ENCODE measurements around the gene CNFN.

The CNFN gene

GRCh38 chr19:42370626-42371175 lies 19.4 kb downstream of the CNFN start:
- H3K4me2 ChIP-seq (ENCODE audit: low read length): no peak overlapping the region
- H3K4me3 ChIP-seq (ENCODE audit: low read length): no peak overlapping the region

GRCh38 chr19:42370068-42370520 lies 20.0 kb downstream of the CNFN start:
- Histone ChIP-seq H3K4me1 (ENCODE audit: low read length) (peaks cover 15% of the 10 kb centered on the region; the same call in 1 of the 2 replicates), H3K9ac (ENCODE audit: low read length) (no peak overlapping the region), H3K27ac (ENCODE audit: low read length) (no peak overlapping the region), H3K9me3 (ENCODE audit: insufficient read depth, low read length) (no peaks in the 10 kb centered on the region), H2AFZ (ENCODE audit: low read depth, low read length) (no peak overlapping the region), H3K4me3 (ENCODE audit: low read length) (no peak overlapping the region), H3K36me3 (replicated peaks; ENCODE audit: low read depth, low read length) (peaks cover 6% of the 10 kb centered on the region), H3K4me2 (ENCODE audit: low read length) (no peak overlapping the region), H4K20me1 (ENCODE audit: insufficient read depth, low read length) (no peaks in the 10 kb centered on the region), H3K27me3 (ENCODE audit: low read depth, low read length) (no peaks in the 10 kb centered on the region), H3K79me2 (ENCODE audit: low read length) (no peaks in the 10 kb centered on the region)
- TF ChIP-seq CTCF (IDR thresholded peaks at IDR 0.05; ENCODE audit: low read depth, low read length): no peak
- TF ChIP-seq EZH2phosphoT487 (IDR thresholded peaks at IDR 0.05; ENCODE audit: low read depth): no peak

More at GRCh38 chr19:42370626-42371175, 19.4 kb downstream of the CNFN start:
- H3K27ac ChIP-seq (ENCODE audit: low read length): no peak overlapping the region
- no peak overlapping the region for H2AFZ ChIP-seq (ENCODE audit: low read depth, low read length)
- no peaks in the 10 kb centered on the region for H3K27me3 ChIP-seq (ENCODE audit: low read depth, low read length)
- peaks cover 6% of the 10 kb centered on the region for H3K36me3 ChIP-seq (replicated peaks; ENCODE audit: low read depth, low read length)
- H3K9me3 ChIP-seq (ENCODE audit: insufficient read depth, low read length): no peaks in the 10 kb centered on the region
- TF ChIP-seq CTCF (IDR thresholded peaks at IDR 0.05; ENCODE audit: low read depth, low read length) (no peak), EZH2phosphoT487 (IDR thresholded peaks at IDR 0.05; ENCODE audit: low read depth) (no peak)
- H3K79me2 ChIP-seq (ENCODE audit: low read length): no peaks in the 10 kb centered on the region
- no peaks in the 10 kb centered on the region for H4K20me1 ChIP-seq (ENCODE audit: insufficient read depth, low read length)
- H3K4me1 ChIP-seq (ENCODE audit: low read length): peaks cover 14% of the 10 kb centered on the region; the same call in 1 of the 2 replicates
- H3K9ac ChIP-seq (ENCODE audit: low read length): no peak overlapping the region

- TF ChIP-seq CTCF (IDR thresholded peaks at IDR 0.05; ENCODE audit: low read depth, low read length) (no peak), EZH2phosphoT487 (IDR thresholded peaks at IDR 0.05; ENCODE audit: low read depth) (no peak)
- H3K4me3 ChIP-seq (ENCODE audit: low read length): no peak overlapping the region
- H4K20me1 ChIP-seq (ENCODE audit: insufficient read depth, low read length): no peaks in the 10 kb centered on the region
- H3K27ac ChIP-seq (ENCODE audit: low read length): no peak overlapping the region
- no peaks in the 10 kb centered on the region for H3K9me3 ChIP-seq (ENCODE audit: insufficient read depth, low read length)
- H3K79me2 ChIP-seq (ENCODE audit: low read length): no peaks in the 10 kb centered on the region
- no peak overlapping the region for H2AFZ ChIP-seq (ENCODE audit: low read depth, low read length)
- H3K4me2 ChIP-seq (ENCODE audit: low read length): no peak overlapping the region
- H3K9ac ChIP-seq (ENCODE audit: low read length): no peak overlapping the region
- peaks cover 11% of the 10 kb centered on the region for H3K36me3 ChIP-seq (replicated peaks; ENCODE audit: low read depth, low read length)
- H3K27me3 ChIP-seq (ENCODE audit: low read depth, low read length): no peaks in the 10 kb centered on the region
- peaks cover 18% of the 10 kb centered on the region; the same call in 1 of the 2 replicates for H3K4me1 ChIP-seq (ENCODE audit: low read length)
Measured at GRCh38 chr19:42369433-42370067, 20.5 kb downstream of the CNFN start.

GRCh38 chr19:42368765-42369164 lies 21.3 kb downstream of the CNFN start:
- Histone ChIP-seq H4K20me1 (ENCODE audit: insufficient read depth, low read length) (no peaks in the 10 kb centered on the region), H3K79me2 (ENCODE audit: low read length) (no peaks in the 10 kb centered on the region), H3K9ac (ENCODE audit: low read length) (no peak overlapping the region), H3K4me3 (ENCODE audit: low read length) (no peak overlapping the region), H3K27ac (ENCODE audit: low read length) (no peak overlapping the region), H2AFZ (ENCODE audit: low read depth, low read length) (no peak overlapping the region), H3K27me3 (ENCODE audit: low read depth, low read length) (no peaks in the 10 kb centered on the region), H3K36me3 (replicated peaks; ENCODE audit: low read depth, low read length) (peaks cover 18% of the 10 kb centered on the region), H3K4me2 (ENCODE audit: low read length) (no peak overlapping the region), H3K9me3 (ENCODE audit: insufficient read depth, low read length) (0 out of 2 replicates have a peak, but pooled peaks cover 7% of the 10 kb centered on the region), H3K4me1 (ENCODE audit: low read length) (peaks cover 21% of the 10 kb centered on the region)
- TF ChIP-seq EZH2phosphoT487 (IDR thresholded peaks at IDR 0.05; ENCODE audit: low read depth): no peak
- TF ChIP-seq CTCF (IDR thresholded peaks at IDR 0.05; ENCODE audit: low read depth, low read length): no peak

Measured in OCI-LY3 (cell line).